GM12878 (cell line): ENCODE results near the gene ARMC3. TPM values are rescaled to one million over a fixed set of nuclear protein-coding genes. Genes with fewer than 3 reads are reported as not detected.

Experiments used
- ATAC-seq: fragments of 200-7000 bp; cut with Tn5 transposase; 3 replicates; pipeline ENCODE4 v1.9.1; 2020; ENCODE audit warnings: mild to moderate bottlenecking, moderate library complexity
- BruUV-seq: library from RNA; stranded (reverse); fragments of 400-500 nt; replicated peaks from 2 replicates; lab custom pipeline; 2021; lab: Mats Ljungman, UMichigan
- CTCF ChIA-PET: fragments of 300-600 bp; sonication (Branson Sonifier 250); formaldehyde crosslinking; extraction: SDS; loops from one replicate; lab custom pipeline; 2021; ENCODE audit warnings: inconsistent platforms; lab: Yijun Ruan, JAX
- POLR2A ChIA-PET: fragments of 350-600 bp; formaldehyde crosslinking; extraction: SDS; loops from one replicate; lab custom pipeline; 2021; ENCODE audit warnings: inconsistent platforms; lab: Charles Lee
- RAD21 ChIA-PET: fragments of 300-600 bp; sonication (Branson Sonifier 250); formaldehyde crosslinking; loops from one replicate; lab custom pipeline; 2023; ENCODE audit warnings: antibody characterized with exemption; ENCODE audit not compliant: unreplicated experiment; lab: Charles Lee
- SMC1A ChIA-PET: fragments of 300-600 bp; sonication (Branson Sonifier 250); formaldehyde crosslinking; loops from one replicate; lab custom pipeline; 2023; ENCODE audit not compliant: unreplicated experiment, uncharacterized antibody; lab: Charles Lee
- DNase-seq: peaks from one replicate; pipeline ENCODE4 v3.0.0-alpha.2; 2011; ENCODE audit warnings: low read depth, low spot score
- FAIRE-seq: peaks from 3 replicates; lab custom pipeline; 2011; peaks lifted over from hg19 to GRCh38; lab: Jason Lieb, UNC
- H2AFZ ChIP-seq: 2 replicates; pipeline ENCODE4 v1.6.0; 2011; ENCODE audit warnings: low read depth, low read length, control low read depth; ENCODE audit not compliant: control insufficient read depth
- H3K27ac ChIP-seq: 2 replicates; pipeline ENCODE4 v1.5.1; 2011; ENCODE audit warnings: control low read depth; ENCODE audit not compliant: control insufficient read depth, insufficient read depth
- H3K27me3 ChIP-seq, 2 experiments: replicated peaks in 1 of 2; 2 replicates each; pipeline versions ENCODE4 v1.6.0 to v1.6.1; 2011; ENCODE audit warnings: low read length in 1 of 2; ENCODE audit not compliant: control insufficient read depth in 2 of 2, insufficient read depth in 2 of 2
- H3K36me3 ChIP-seq, 2 experiments: 2 replicates each; pipeline ENCODE4 v1.5.1; 2011; ENCODE audit warnings: low read length in 1 of 2; ENCODE audit not compliant: control insufficient read depth in 2 of 2, insufficient read depth in 2 of 2
- H3K4me1 ChIP-seq: 2 replicates; pipeline ENCODE4 v1.6.1; 2011; ENCODE audit warnings: mild to moderate bottlenecking, low read length, moderate library complexity, mixed read lengths; ENCODE audit not compliant: control insufficient read depth, insufficient read depth
- H3K4me2 ChIP-seq: 2 replicates; pipeline ENCODE4 v1.6.0; 2011; ENCODE audit warnings: control low read depth; ENCODE audit not compliant: control insufficient read depth, insufficient read depth
- H3K4me3 ChIP-seq: fragments of 200-600 bp; sonication (generic); 2 replicates; pipeline ENCODE4 v1.5.1; 2016
- H3K79me2 ChIP-seq: 2 replicates; pipeline ENCODE4 v1.6.0; 2011; ENCODE audit warnings: low read length; ENCODE audit not compliant: control insufficient read depth, insufficient read depth
- H3K9ac ChIP-seq: 2 replicates; pipeline ENCODE4 v1.8.0; 2011; ENCODE audit warnings: low read length, control low read depth, mixed read lengths; ENCODE audit not compliant: control insufficient read depth, insufficient read depth
- H3K9me3 ChIP-seq: replicated peaks from 3 replicates; pipeline ENCODE4 v1.5.1; 2011; ENCODE audit warnings: mild to moderate bottlenecking, low read length; ENCODE audit not compliant: control insufficient read depth, insufficient read depth
- H4K20me1 ChIP-seq: 2 replicates; pipeline ENCODE4 v1.6.0; 2011; ENCODE audit not compliant: control insufficient read depth, insufficient read depth
- ATF7 ChIP-seq: fragments of 450-650 bp; IDR thresholded peaks from 2 replicates; pipeline ENCODE4 v1.6.1; 2016; ENCODE audit warnings: low read depth, mild to moderate bottlenecking
- CBX5 ChIP-seq: sonication (generic); IDR thresholded peaks from 2 replicates; pipeline ENCODE4 v1.6.1; 2016; ENCODE audit warnings: low read depth, moderate library complexity, mild to moderate bottlenecking, inconsistent platforms
- CREB1 ChIP-seq: IDR thresholded peaks from 2 replicates; pipeline ENCODE4 v1.6.1; 2012; ENCODE audit warnings: low read depth, mild to moderate bottlenecking, inconsistent platforms
- EED ChIP-seq: sonication (generic); IDR thresholded peaks from 2 replicates; pipeline ENCODE4 v1.6.1; 2016; ENCODE audit warnings: antibody characterized with exemption, low read depth
- GABPA ChIP-seq: IDR thresholded peaks from 2 replicates; pipeline ENCODE4 v1.6.1; 2014; ENCODE audit warnings: antibody characterized with exemption, low read depth, mild to moderate bottlenecking, inconsistent platforms
- KAT2A ChIP-seq: conservative IDR thresholded peaks from 2 replicates; pipeline ENCODE4 v1.6.1; 2011; ENCODE audit warnings: low read depth, low read length; ENCODE audit not compliant: control insufficient read depth
- NR2C1 ChIP-seq: fragments of 450-650 bp; IDR thresholded peaks from 2 replicates; pipeline ENCODE4 v1.6.1; 2017; ENCODE audit warnings: antibody characterized with exemption, mild to moderate bottlenecking, moderate library complexity
- PAX8 ChIP-seq: fragments of 450-650 bp; IDR thresholded peaks from 2 replicates; pipeline ENCODE4 v1.6.1; 2017; ENCODE audit warnings: mild to moderate bottlenecking, moderate library complexity
- POLR2A ChIP-seq: IDR thresholded peaks from 2 replicates; pipeline ENCODE4 v1.6.1; 2011; ENCODE audit warnings: low read depth, mild to moderate bottlenecking, low read length
- POLR2AphosphoS2 ChIP-seq: IDR thresholded peaks from 2 replicates; pipeline ENCODE4 v1.6.1; 2011; ENCODE audit warnings: low read depth, mild to moderate bottlenecking, low read length, improper control_type of control experiment, moderate library complexity
- RAD21 ChIP-seq: IDR thresholded peaks from 2 replicates; pipeline ENCODE4 v1.6.1; 2011; ENCODE audit warnings: mild to moderate bottlenecking, low read depth, low read length, moderate library complexity; ENCODE audit not compliant: insufficient read depth
- RFX5 ChIP-seq: IDR thresholded peaks from 2 replicates; pipeline ENCODE4 v1.6.1; 2011; ENCODE audit warnings: low read depth, low read length, improper control_type of control experiment
- SREBF1 ChIP-seq: IDR thresholded peaks from 2 replicates; pipeline ENCODE4 v1.6.1; 2012; ENCODE audit warnings: mild to moderate bottlenecking, low read length
- SUPT20H ChIP-seq: IDR thresholded peaks from 2 replicates; pipeline ENCODE4 v1.6.1; 2011; ENCODE audit warnings: low read depth, mild to moderate bottlenecking, low read length, moderate library complexity, borderline replicate concordance; ENCODE audit not compliant: control insufficient read depth
- TCF3 ChIP-seq: IDR thresholded peaks from 2 replicates; pipeline ENCODE4 v1.6.1; 2012; ENCODE audit warnings: low read depth, mild to moderate bottlenecking, low read length, borderline replicate concordance; ENCODE audit not compliant: insufficient read depth
- YBX1 ChIP-seq: fragments of 450-650 bp; IDR thresholded peaks from 2 replicates; pipeline ENCODE4 v1.6.1; 2016; ENCODE audit warnings: antibody characterized with exemption
- WGBS: methylation state at CpG from one replicate; pipeline ENCODE4 v1.1.6; 2016; ENCODE audit warnings: low lambda C conversion rate; ENCODE audit not compliant: insufficient replicate concordance, insufficient coverage; ENCODE audit errors: missing lambda C conversion rate; 5-methylcytosine and 5-hydroxymethylcytosine counted together
- in situ Hi-C: fragments of 300-500 bp; cut with MboI; formaldehyde crosslinking; loops from 9 replicates; pipeline ENCODE4 v1.14.3; 2018; ENCODE audit warnings: mixed read lengths
- intact Hi-C: fragments of 100-400 bp; cut with micrococcal nuclease; formaldehyde crosslinking; loops from one replicate; pipeline ENCODE4 v1.14.2; 2022; ENCODE audit not compliant: unreplicated experiment
- polyA plus RNA-seq, 11 experiments: library from polyadenylated mRNA; depleted of rRNA in 4 of 11; unstranded in 6 of 11; stranded (reverse) in 5 of 11; fragments of >200 nt; fragmentation: Nextera tagmentation in 4 of 11; fragmentation: Illumina TruSeq in 1 of 11; extraction: Ambion mirVana in 4 of 11; extraction: Trizol in 1 of 11; gene quantifications; 1 replicate in 1 of 11; 2 replicates in 10 of 11; pipeline versions ENCODE4 v1.2.1 to v1.2.3, GENCODE V29; 2011 to 2016; ENCODE audit warnings: inconsistent platforms in 2 of 11, missing spikeins in 2 of 11, low read depth in 1 of 11
- total RNA-seq, 4 experiments: library from RNA; depleted of rRNA in 3 of 4; stranded (reverse); fragments of >200 nt in 3 of 4; fragmentation: Illumina TruSeq in 1 of 4; extraction: Trizol in 1 of 4; gene quantifications; 2 replicates each; pipeline versions ENCODE4 v1.2.1 to v1.2.3, GENCODE V29; 2013 to 2021
- TF ChIP-seq, protein P1 (sequence below): fragments of 450-650 bp; IDR thresholded peaks from 2 replicates; pipeline ENCODE4 v1.6.1; 2018; ENCODE audit warnings: mild to moderate bottlenecking, low read depth, moderate library complexity; ENCODE audit not compliant: partially characterized antibody
- TF ChIP-seq, protein P2 (sequence below): fragments of 450-650 bp; IDR thresholded peaks from 2 replicates; pipeline ENCODE4 v1.6.1; 2017; ENCODE audit warnings: mild to moderate bottlenecking, moderate library complexity
- TF ChIP-seq, protein P3 (sequence below): fragments of 150-350 bp; IDR thresholded peaks from 2 replicates; pipeline ENCODE4 v1.6.1; 2014; ENCODE audit warnings: mild to moderate bottlenecking, low read depth, low read length

The ARMC3 gene
- total and polyA plus RNA-seq, 10 of the 15 experiments (the other 5 are each of a cell fraction or from before 2014, with no cell fraction given), result 0.01 to 0.06 TPM; not detected in 8

DNA sequence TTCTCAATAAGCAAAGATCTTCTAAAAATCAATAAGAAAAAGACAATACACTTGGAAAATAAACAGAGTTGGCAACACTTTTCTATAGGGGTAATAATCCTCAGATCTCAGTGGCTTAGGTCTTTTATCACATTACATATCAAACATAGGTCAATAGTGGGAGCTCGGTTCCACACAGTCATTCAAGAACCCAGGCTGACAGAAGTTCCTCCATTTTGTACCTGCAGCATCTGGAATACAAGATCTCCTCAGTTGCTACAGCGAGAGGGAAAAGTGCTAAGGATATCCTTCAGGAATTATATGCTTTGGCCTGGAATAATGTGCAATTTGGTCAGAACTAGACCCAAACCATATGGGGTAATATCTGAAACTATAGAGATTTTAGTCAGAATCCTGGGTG, 112.1 kb downstream of the ARMC3 start:
- no peaks in the 10 kb centered on the region for H3K79me2 ChIP-seq
- no peak overlapping the region for H3K4me2 ChIP-seq
- H3K4me1 ChIP-seq, result no peaks in the 10 kb centered on the region
- RAD21 ChIA-PET, result no interaction called here
- BruUV-seq, result no TSS peak
- H3K27me3 ChIP-seq, result no peaks in the 10 kb centered on the region; a peak in 1 of 4 replicates
- WGBS, result 31% methylated on average over 2 of the region's 2 CpGs
- no peak overlapping the region for H2AFZ ChIP-seq
- DNase-seq (no peak), FAIRE-seq (no peak), ATAC-seq (no peak)
- H3K9ac ChIP-seq, result no peak overlapping the region
- intact Hi-C loops, result no loop called here
- SMC1A ChIA-PET, result no interaction called here
- CTCF ChIA-PET, result no interaction called here
- in situ Hi-C loops, result no loop called here
- no peaks in the 10 kb centered on the region for H3K9me3 ChIP-seq
- no peak overlapping the region for H3K27ac ChIP-seq
- no peaks in the 10 kb centered on the region for H4K20me1 ChIP-seq
- H3K36me3 ChIP-seq, result no peaks in the 10 kb centered on the region
- POLR2A ChIA-PET, result no interaction called here
- H3K4me3 ChIP-seq, result no peak overlapping the region
- TF ChIP-seq KAT2A (no peak), RFX5 (no peak), RAD21 (no peak), CBX5 (no peak), YBX1 (no peak), CREB1 (no peak), GABPA (no peak), POLR2A (no peak), POLR2AphosphoS2 (no peak), SREBF1 (no peak), EED (no peak), TCF3 (no peak), ATF7 (no peak), PAX8 (no peak), SUPT20H (no peak), NR2C1 (no peak)
- TF ChIP-seq, protein P1, sequence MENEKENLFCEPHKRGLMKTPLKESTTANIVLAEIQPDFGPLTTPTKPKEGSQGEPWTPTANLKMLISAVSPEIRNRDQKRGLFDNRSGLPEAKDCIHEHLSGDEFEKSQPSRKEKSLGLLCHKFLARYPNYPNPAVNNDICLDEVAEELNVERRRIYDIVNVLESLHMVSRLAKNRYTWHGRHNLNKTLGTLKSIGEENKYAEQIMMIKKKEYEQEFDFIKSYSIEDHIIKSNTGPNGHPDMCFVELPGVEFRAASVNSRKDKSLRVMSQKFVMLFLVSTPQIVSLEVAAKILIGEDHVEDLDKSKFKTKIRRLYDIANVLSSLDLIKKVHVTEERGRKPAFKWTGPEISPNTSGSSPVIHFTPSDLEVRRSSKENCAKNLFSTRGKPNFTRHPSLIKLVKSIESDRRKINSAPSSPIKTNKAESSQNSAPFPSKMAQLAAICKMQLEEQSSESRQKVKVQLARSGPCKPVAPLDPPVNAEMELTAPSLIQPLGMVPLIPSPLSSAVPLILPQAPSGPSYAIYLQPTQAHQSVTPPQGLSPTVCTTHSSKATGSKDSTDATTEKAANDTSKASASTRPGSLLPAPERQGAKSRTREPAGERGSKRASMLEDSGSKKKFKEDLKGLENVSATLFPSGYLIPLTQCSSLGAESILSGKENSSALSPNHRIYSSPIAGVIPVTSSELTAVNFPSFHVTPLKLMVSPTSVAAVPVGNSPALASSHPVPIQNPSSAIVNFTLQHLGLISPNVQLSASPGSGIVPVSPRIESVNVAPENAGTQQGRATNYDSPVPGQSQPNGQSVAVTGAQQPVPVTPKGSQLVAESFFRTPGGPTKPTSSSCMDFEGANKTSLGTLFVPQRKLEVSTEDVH, result no peak
- TF ChIP-seq, protein P2, sequence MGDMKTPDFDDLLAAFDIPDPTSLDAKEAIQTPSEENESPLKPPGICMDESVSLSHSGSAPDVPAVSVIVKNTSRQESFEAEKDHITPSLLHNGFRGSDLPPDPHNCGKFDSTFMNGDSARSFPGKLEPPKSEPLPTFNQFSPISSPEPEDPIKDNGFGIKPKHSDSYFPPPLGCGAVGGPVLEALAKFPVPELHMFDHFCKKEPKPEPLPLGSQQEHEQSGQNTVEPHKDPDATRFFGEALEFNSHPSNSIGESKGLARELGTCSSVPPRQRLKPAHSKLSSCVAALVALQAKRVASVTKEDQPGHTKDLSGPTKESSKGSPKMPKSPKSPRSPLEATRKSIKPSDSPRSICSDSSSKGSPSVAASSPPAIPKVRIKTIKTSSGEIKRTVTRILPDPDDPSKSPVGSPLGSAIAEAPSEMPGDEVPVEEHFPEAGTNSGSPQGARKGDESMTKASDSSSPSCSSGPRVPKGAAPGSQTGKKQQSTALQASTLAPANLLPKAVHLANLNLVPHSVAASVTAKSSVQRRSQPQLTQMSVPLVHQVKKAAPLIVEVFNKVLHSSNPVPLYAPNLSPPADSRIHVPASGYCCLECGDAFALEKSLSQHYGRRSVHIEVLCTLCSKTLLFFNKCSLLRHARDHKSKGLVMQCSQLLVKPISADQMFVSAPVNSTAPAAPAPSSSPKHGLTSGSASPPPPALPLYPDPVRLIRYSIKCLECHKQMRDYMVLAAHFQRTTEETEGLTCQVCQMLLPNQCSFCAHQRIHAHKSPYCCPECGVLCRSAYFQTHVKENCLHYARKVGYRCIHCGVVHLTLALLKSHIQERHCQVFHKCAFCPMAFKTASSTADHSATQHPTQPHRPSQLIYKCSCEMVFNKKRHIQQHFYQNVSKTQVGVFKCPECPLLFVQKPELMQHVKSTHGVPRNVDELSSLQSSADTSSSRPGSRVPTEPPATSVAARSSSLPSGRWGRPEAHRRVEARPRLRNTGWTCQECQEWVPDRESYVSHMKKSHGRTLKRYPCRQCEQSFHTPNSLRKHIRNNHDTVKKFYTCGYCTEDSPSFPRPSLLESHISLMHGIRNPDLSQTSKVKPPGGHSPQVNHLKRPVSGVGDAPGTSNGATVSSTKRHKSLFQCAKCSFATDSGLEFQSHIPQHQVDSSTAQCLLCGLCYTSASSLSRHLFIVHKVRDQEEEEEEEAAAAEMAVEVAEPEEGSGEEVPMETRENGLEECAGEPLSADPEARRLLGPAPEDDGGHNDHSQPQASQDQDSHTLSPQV, result no peak
- TF ChIP-seq, protein P3, sequence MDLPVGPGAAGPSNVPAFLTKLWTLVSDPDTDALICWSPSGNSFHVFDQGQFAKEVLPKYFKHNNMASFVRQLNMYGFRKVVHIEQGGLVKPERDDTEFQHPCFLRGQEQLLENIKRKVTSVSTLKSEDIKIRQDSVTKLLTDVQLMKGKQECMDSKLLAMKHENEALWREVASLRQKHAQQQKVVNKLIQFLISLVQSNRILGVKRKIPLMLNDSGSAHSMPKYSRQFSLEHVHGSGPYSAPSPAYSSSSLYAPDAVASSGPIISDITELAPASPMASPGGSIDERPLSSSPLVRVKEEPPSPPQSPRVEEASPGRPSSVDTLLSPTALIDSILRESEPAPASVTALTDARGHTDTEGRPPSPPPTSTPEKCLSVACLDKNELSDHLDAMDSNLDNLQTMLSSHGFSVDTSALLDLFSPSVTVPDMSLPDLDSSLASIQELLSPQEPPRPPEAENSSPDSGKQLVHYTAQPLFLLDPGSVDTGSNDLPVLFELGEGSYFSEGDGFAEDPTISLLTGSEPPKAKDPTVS, result no peak
